ENCODE measurements around the gene MCC. TPM values are rescaled to one million over a fixed set of nuclear protein-coding genes. Genes with fewer than 3 reads are reported as not detected.

The MCC gene
- total and polyA plus RNA-seq, 2 of the 4 experiments (the other 2 are of a cell fraction) = 5.0 to 20.6 TPM

GRCh38 chr5:113204525-113205161, 283.6 kb downstream of the MCC start:
- dilution Hi-C loops (cut with HindIII; ENCODE audit: low sequenced_read_pairs, unreplicated experiment) (no loop called here), in situ Hi-C loops (cut with MboI; ENCODE audit: low sequenced_read_pairs) (no loop called here), intact Hi-C loops (cut with micrococcal nuclease) (loop anchor here (5.0 to 10.0 kb wide), 3 partner anchors 88 to 310 kb away; partner anchors contain the start of gene YTHDC2)
- ChIA-PET POLR2A (ENCODE audit: unreplicated experiment) (no interaction called here), CTCF (interaction anchor here (0.6 kb wide), 1 partner anchor 13 kb away, joined by 3 read pairs; no protein-coding TSS in a partner anchor)
- Histone ChIP-seq H3K9me3 (ENCODE audit: control insufficient read depth, insufficient read depth, low read length) (no peaks in the 10 kb centered on the region), H2AK5ac (ENCODE audit: low read depth, low read length) (peak overlapping the region; percentile 18; the same call in 1 of the 2 replicates), H3K79me1 (ENCODE audit: low read depth in 1 of 2, low read length in 2 of 2) (peaks cover 16 to 44% of the 10 kb centered on the region in 2 experiments), H2BK20ac (ENCODE audit: low read depth, low read length) (0 out of 2 replicates have a peak overlapping the region, but pooled peaks have one; percentile 21), H4K5ac (ENCODE audit: low read depth, low read length) (no peak overlapping the region; the same call in 1 of the 2 replicates), H3K9ac (ENCODE audit: low read depth, low read length) (no peak overlapping the region), H3K56ac (ENCODE audit: extremely low read depth, insufficient read depth, low read length) (no peak overlapping the region), H4K91ac (ENCODE audit: insufficient read depth, low read depth, low read length) (no peak overlapping the region), H2AFZ (replicated peaks; ENCODE audit: low read length, poor library complexity) (no peak overlapping the region), H2BK15ac (ENCODE audit: low read depth, low read length) (no peak overlapping the region), H2BK5ac (ENCODE audit: low read depth, low read length, poor library complexity, severe bottlenecking) (no peak overlapping the region), H3K4me3 (ENCODE audit: insufficient read depth, low read depth, low read length) (no peak overlapping the region), H2BK120ac (ENCODE audit: low read depth, low read length) (no peak overlapping the region), H3K14ac (replicated peaks; ENCODE audit: low read depth, low read length) (no peak overlapping the region), H3K23ac (ENCODE audit: low read depth, low read length) (no peak overlapping the region; the same call in 1 of the 2 replicates), H4K8ac (ENCODE audit: low read depth in 2 of 2, low read length in 2 of 2) (no peak overlapping the region), H3K27me3 (ENCODE audit: control insufficient read depth, insufficient read depth, low read length) (no peaks in the 10 kb centered on the region), H3K4ac (ENCODE audit: low read depth, low read length) (no peak overlapping the region), H2AK9ac (replicated peaks; ENCODE audit: low read depth, low read length, poor library complexity) (no peak overlapping the region), H3K18ac (ENCODE audit: low read depth, low read length) (no peak overlapping the region), H4K20me1 (ENCODE audit: insufficient read depth, low read length) (peaks cover 13% of the 10 kb centered on the region; the same call in 1 of the 2 replicates), H3K36me3 (ENCODE audit: control insufficient read depth, insufficient read depth, low read length) (no peaks in the 10 kb centered on the region), H3K4me1 (ENCODE audit: control insufficient read depth, insufficient read depth, low read length) (peaks cover 18% of the 10 kb centered on the region), H3K9me1 (ENCODE audit: insufficient read depth, low read length) (0 out of 2 replicates have a peak, but pooled peaks cover 10% of the 10 kb centered on the region), H3K27ac (ENCODE audit: insufficient read depth, low read length) (no peak overlapping the region), H3K4me2 (ENCODE audit: low read depth, low read length) (no peak overlapping the region)
- BruUV-seq (replicated peaks) = no TSS peak
- 100% methylated on average over 2 of the region's 7 CpGs; no CpG with 5 or more reads in 1 of the 2 experiments for WGBS, 2 experiments (ENCODE audit: extremely low coverage in 2 of 2, insufficient read length in 1 of 2)
- TF ChIP-seq SMC3 (IDR thresholded peaks at IDR 0.05; ENCODE audit: low read depth, low read length) (no peak), CEBPB (IDR thresholded peaks at IDR 0.05; ENCODE audit: low read depth, low read length) (peak; percentile 86)
- ATAC-seq (ENCODE audit: low read depth) = peak; percentile 30; the same call in 1 of the 2 replicates
- peak; percentile 64 for DNase-seq
